Epidermal melanocyte (primary cell): ENCODE results near the gene PRRT2.
"Not testable (repeated sequence)": the region's sequence is repeated elsewhere in the genome, so short reads cannot be mapped to it uniquely, and the experiment has no call there.

Source experiments
- DNase-seq: peaks from one replicate; pipeline ENCODE4 v3.0.0; 2011; ENCODE audit warnings: low spot score; ENCODE audit not compliant: insufficient read length

The PRRT2 gene

DNA sequence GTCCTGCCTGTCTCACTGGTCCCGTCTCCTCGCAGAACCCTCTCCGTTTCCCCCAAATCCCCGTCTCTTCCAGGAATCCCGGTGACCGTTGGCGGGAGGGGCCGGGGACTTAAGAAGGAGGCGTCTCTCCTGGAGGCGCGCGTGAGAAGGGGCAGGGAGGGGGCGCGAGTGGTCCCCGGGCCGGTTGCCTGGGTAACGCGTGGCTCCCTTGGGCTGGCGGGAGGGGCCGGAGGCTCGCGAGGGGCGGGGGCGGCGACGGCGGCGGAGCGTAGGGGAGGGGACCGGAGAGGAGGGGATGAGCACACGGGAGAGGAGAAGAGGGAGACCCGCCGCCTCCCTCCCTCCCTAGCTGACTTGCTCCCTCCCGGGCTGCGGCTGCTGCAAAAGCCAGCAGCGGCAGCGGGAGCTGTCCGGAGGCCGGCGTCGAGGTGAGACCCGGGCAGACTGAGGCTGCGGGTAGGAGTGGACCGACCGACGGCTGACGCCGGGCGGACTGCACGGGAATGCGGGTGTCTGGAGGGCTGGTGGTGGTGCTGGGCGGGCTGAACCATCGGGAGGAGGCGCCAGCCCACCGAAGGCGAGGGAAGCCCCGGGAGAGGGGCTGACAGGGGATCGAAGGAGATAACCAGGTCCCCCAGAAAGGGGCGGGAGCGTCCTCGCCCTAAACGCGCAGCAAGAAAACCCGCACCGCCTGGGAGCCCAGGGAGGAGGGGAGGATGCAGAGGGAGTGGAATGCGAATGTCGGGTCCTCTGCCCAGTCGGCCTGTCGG lies at the start of gene PRRT2:
Gene PRRT2, plus strand, starts transcription at position 298 of the 770 bp plus-strand sequence. CDS start 862 bp downstream, outside the sequence.
- DNase-seq: no peak

DNA sequence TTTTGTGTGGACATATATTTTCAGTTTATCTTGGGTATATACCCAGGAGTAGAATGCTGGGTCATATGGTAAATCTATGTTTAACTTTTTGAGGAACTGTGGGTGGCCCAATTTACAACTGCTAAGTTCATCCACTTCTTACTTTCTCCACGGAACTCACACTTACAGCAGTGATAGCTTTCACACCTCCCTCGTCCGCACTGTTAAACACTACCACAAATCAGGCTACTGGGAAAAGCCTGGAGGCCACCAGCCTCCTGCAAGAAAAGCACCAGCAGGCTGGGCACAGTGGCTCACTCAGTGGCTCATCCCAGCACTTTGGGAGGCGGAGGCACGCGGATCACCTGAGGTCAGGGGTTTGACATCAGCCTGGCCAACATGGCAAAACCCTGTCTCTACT lies 48.7 kb upstream of the PRRT2 start:
- DNase-seq: no peak

DNA sequence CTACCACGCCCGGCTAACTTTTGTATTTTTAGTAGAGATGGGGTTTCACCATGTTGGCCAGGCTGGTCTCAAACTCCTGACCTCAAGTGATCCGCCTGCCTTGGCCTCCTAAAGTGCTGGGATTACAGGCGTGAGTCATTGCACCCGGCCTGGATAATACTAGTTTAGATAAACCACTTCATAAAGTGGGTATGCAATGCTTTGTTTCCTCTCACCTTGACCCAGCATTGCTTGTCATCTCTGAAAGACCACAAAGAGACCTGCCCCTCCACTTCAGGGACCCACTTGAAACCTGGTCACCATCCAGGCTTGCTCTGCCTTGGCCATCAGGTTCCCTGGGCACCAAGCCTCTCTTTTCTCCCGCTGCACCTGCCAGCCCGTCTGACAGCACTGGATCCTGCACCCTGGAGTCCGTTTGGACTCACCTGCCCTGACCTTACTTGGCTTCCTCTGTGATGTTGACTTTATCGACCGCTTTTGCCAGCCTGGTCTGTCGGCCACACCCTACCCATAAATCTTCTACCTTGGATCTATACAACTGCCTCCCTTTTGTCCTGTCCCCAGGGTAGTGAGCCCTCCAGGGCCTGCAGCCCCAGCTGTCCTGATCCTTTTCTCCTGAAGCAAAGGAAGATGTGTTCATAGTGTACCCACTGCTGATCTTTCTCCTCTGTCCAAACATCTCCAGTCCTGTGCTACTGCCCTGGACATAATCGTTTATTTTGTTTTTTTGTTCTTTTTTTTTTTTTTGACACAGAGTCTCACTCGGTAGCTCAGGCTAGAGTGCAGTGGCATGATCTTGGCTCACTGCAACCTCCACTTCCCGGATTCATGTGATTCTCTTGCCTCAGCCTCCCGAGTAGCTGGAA lies 46.6 kb upstream of the PRRT2 start:
- DNase-seq: no peak

DNA sequence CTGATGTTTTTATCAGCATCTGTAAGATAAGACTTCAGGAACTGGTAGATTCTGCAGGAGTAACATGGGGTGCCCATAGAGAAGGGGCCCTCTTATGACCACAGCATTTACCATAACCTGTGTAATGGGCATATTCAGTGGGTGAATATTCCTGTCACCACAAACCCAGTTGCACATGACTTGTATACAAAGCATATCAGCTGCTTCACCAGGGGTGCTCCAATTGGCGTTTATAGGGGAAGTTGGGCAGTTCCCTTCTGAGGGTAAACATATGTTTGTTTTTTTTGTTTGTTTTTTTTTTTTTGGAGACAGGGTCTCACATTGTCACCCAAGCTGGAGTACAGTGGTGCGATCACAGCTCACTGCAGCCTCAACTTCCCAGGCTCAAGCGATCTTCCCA lies 45.4 kb upstream of the PRRT2 start:
- DNase-seq: no peak

DNA sequence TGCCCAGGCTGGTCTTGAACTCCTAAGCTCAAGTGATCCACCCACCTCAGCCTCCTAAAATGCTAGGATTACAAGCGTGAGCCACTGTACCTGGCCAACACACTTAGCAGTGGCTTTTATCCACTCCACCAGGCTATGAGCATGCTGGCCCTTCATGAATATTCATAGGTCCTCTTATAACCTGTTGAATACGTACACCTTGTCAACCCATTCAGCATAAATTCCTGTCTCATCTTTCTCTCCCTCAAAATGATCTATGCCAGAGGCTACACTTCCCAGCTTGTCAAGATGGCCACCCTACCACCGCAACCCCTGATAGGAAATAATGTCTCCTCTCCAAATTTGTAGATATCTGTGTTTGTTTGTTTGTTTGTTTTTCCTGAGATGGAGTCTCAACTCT lies 44.9 kb upstream of the PRRT2 start:
- no peak for DNase-seq

DNA sequence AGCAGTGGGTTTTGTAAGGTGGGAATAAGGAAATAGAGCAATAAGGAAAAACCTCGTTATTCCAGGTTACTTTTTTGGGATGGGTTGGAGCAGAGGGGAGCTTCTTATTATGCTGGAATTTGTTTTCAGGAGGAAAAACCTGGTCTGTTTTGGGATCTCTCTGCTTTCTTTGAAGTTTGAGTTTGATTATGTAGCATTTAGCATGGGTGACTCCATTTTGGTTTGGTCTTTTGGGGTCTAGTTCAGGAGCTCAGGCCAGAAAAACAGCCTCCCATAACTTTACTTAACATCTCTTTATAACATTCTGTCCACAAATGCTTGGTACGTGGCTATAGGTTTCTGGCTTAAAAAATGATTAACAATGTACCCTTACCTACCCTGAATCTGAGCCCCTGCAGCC lies 42.5 kb upstream of the PRRT2 start:
- no peak for DNase-seq

DNA sequence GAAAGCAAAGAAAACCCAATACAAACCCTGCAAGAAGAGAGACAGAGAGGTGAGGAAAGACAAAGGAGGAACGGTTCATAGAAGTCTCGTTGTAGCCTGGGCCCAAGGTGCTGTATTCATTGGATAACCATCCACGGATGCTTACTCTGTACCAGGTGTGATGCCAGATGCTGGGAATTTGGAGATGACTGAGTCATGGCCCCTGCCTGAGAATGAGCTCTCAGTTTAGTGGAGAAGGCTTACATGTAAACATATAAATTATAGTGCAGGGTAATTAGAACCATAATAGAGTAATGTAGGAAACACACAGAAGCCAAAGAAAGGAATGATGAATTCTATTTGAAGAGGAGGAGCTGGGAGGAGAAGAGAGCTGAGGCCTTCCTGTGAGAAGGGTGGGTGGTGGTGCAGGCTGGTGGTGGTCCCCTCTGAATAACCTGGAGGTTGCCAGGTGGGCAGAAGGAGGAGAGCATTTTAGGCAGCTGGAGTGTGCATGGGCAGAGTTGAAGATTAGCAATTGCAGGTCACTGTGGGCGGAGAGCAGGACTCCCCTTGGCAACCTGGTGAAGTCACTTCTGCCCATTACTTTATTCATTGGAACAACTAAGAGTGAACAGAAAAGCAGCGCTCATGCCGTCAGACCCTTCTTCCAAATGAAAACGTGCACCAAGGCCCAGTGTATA lies 41.6 kb upstream of the PRRT2 start:
- DNase-seq: no peak

DNA sequence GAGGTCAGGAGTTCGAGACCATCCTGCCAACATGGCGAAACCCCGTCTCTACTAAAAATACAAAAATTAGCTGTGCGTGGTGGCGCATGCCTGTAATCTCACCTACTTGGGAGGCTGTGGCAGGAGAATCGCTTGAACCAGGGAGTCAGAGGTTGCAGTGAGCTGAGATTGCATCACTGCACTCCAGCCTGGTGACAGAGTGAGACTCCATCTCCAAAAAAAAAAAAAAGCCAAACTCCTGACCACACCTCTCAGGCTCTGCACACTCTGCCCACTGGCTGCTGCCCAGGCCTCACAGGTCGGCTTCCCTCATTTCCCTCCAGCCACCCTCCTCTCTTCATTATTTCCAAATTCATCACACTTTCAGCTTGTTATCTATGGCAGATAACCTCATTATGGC lies 39.7 kb upstream of the PRRT2 start:
- DNase-seq: not testable (repeated sequence)

DNA sequence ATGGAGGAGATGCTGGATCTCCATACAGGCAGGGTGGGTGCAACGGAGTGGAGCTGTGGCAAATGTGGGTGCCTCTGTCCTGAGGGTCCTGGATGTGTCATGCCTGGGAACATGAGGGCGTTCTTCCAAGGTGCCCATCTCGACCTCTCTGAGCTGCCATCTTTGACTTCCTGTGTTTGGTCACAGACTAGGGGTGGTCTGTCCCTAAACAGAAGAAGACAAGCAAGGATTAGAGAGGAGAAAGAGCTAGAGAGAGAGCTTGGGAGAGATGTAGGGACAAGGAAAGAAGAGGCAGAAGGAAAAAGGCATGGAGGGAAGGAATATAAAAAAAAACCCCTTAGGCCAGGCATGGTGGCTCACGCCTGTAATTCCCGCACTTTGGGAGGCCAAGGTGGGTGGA lies 37.3 kb upstream of the PRRT2 start:
- DNase-seq: no peak

DNA sequence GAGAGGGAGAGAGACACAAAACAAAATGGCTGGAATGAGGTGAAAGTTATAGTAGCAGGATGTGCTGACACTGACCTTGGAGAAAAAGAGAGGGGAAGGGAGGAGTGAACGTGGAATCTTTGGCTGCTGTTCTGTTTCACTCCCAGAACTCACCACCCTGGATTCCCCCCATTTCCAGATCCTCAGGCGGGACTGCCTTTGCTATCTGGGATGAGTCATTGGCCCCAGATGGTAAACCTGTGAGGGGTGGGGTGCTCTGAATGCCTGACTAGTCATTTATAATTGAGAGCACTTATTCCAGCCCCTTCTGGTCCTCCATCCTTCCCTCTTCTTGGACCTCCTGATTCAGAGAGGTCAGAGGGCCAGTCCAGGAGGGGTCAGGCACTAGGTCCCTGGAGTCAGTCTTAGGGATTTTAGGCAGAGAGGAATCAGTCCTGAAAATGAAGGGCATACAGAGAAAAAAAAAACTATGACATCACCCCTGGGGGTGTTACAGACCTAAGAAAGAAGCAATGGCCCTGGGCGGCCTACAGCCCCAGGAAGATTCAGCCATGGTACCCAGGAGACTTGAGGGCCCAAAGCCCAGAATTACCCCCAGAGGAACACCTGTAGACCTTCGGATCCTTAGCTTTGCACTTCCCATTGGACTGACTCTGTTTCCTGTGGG lies 36.1 kb upstream of the PRRT2 start:
- no peak for DNase-seq

DNA sequence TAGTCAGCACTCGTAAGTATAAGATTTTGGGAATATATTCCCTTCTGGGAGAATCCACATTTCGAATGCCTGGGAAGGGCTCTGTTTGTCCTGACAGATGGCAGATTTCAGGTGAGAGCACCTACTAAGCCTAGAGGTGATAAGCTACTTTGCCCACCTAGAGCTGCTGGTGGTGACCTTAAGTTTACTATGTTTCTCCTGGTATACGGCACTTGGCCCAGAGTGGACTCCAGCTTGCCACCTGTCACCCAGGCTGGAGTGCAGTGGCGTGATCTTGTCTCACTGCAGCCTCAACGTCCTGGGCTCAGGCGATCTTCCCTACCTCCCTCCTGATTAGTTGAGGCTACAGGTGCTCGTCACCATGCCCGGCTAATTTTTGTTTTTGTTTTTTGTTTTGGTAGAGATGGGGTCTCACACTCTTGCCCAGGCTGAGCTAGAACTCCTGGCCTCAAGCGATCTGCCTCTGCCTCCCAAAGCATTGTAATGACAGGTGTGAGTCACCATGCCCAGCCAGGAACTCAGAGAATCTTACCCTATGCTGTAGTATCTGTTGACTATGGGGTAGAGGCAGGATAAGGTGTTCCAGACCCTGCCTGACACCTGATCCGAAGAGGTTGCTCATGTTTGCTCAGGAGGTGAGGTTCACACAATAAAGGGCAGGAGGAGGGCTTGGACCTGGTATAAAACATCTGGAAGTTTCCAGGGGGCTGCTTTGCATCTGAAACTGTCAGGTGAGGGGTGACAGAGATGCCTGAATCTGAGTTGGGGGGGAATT lies 34.2 kb upstream of the PRRT2 start, which contains the start of gene ZG16:
Gene ZG16, plus strand, starts transcription at position 681 of the 775 bp plus-strand sequence. CDS start 1,011 bp downstream, outside the sequence.
- no peak for DNase-seq

DNA sequence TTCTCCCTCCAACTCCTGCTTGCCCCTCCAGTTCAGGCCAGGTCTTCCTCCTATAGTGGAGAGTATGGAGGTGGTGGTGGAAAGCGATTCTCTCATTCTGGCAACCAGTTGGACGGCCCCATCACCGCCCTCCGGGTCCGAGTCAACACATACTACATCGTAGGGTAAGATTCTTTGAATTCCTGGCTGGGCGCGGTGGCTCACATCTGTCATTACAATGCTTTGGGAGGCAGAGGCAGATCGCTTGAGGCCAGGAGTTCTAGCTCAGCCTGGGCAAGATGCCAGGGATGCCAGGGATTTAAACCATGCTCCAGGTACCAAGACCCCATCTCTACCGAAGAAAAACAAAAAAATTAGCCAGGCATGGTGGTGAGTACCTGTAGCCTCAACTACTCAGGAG lies 32.5 kb upstream of the PRRT2 start:
- no peak for DNase-seq

DNA sequence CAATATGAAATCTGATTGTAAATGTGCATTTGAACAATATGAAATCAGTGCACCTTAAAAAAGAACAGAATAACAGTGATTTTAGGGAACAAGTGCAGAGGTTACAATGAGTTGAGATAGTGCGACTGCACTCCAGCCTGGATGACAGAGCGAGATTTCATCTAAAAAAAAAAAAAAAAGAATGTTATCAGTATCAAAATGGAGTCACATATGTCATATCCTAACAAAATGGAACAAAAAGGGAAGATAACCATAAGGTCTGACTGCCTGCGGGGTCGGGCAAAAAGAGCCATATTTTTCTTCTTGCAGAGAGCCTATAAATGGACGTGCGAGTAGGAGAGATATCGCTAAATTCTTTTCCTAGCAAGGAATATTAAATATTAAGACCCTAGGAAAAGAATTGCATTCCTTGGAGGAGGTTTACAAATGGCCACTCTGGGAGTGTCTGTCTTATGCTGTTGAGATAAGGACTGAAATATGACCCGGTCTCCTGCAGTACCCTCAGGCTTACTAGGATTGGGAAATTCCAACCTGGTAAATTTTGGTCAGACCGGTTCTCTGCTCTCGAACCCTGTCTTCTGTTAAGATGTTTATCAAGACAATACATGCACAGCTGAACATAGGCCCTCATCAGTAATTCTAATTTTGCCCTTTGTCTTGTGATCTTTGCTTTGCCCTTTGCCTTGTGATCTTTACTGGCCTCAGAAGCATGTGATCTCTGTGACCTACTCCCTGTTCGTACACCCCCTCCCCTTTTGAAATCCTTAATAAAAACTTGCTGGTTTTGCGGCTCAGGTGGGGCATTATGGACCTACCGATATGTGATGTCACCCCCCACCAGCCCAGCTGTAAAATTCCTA lies 28.7 kb upstream of the PRRT2 start:
- DNase-seq: not testable (repeated sequence)

DNA sequence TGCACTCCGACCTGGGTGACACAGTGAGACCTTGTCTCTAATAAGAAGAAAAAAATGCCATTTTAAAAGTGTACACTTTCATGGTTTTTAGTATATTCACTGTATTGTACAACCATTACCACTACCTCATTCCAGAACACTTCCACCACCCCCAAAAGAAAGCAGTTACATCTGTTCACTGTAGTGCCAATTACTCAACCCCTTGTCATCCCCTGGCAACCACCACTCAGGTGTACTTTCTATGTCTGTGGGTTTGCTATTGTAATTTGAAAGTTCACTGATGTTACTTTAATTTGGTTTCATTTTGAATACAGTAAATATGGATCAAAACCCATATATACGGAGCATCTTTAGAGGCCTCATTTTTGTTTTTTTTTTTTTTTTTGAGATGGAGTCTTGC lies 27.8 kb upstream of the PRRT2 start:
- no peak for DNase-seq

DNA sequence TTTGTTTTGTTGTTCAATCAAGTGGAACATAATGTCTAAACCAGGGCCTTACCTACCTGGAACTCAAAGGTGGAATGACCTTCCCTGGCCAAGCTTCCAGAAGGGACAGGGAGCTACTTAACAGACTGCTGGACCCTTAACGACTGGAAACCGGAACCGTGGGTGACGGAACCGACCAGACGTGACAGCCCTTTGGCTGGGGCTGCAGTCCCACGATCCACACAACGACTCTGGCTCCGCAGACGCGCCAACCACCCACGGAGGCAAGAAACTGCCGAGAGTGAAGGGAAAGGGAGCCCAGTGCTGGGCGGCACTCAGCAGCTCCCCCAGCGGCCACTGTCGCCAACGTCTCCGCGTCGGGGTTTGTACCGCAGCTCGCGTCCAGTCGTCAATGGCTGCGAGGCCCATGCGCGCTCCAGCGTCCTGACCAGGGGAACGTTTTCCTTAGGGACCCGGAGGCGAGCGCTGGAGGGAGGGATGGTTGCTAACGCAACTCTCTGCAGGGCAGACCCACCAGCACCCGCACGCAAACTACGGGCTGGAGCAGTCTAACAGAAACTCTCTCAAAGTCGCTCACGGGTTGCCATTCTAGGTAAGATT lies 27.0 kb upstream of the PRRT2 start:
- peak; percentile 65 for DNase-seq

DNA sequence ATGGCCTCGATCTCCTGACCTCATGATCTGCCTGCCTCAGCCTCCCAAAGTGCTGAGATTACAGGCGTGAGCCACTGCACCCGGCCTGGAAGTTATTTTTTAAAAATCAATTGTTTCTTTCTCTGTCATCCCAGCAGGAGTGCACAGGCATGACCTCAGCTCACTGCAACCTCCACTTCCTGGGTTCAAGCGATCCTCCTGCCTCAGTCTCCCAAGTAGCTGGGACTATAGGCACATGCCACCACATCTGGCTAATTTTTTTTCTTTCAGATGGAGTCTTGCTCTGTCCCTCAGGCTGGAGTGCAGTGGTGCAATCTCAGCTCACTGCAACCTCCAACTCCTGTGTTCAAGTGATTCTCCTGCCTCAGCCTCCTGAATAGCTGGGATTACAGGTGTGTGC lies 24.8 kb upstream of the PRRT2 start:
- not testable (repeated sequence) for DNase-seq

DNA sequence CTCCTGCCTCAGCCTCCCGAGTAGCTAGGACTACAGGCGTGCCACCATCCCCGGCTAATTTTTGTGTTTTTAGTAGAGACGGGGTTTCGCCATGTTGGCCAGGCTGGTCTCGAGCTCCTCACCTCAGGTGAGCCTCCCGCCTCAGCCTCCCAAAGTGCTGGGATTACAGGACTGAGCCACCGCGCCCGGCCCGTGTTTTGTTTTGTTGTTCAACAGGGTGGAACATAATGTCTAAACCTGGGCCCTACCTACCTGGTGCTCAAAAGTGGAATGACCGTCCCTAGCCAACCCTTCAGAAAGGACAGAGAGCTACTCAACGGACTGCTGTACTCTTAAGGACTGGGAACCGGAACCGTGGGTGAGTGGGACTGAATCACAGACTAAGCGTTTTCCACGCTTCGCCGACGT lies 22.2 kb upstream of the PRRT2 start:
- DNase-seq: no peak

DNA sequence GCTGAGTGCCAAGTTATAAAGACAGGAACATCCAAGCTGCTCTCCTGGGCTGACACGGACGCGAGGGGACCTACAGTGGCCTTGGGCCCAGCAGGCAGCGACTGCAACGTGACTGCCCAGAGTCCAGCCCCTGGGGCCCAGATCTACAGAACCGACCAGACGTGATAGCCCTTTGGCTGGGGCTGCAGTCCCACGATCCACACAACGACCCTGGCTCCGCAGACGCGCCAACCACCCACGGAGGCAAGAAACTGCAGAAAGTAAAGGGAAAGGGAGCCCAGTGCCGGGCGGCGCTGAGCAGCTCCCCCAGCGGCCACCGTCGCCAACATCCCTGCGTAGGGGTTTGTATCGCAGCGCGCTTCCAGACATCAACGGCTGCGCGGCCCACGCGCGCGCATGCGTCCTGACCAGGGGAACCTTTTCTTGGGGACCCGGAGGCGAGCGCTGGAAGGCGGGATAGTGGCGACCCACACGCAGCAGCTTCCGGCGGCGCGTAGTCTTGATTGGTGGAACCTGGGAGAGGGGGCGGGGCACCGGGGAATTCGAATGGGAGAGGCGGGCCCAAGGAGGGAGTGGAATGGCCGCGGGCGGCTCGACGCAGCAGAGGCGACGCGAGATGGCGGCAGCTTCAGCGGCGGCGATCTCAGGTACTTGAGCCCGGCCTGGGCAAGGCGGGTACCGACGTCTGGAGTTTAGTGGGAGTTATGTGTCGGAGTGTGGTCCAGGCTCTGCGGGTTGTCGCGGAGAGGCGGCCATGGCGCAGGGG lies 21.6 kb upstream of the PRRT2 start, which contains the start of gene KIF22:
Gene KIF22, plus strand, starts transcription at position 569 of the 766 bp plus-strand sequence. Its CDS starts 9 bp downstream, at position 578.
- peak; percentile 98 for DNase-seq
